Suprapubic skin (tissue), 4 donors: ENCODE results near the gene KATNB1.

Source experiments
- POLR2A ChIP-seq, 2 donors: fragments of 450-650 bp; IDR thresholded peaks; one replicate each; pipeline ENCODE4 v1.6.1; 2017; ENCODE audit warnings: antibody characterized with exemption in 2 of 2, mild to moderate bottlenecking in 2 of 2, moderate library complexity in 2 of 2
- POLR2AphosphoS5 ChIP-seq, 3 donors: sonication (generic); formaldehyde crosslinking; IDR thresholded peaks; one replicate each; pipeline ENCODE4 v1.6.1; 2017; ENCODE audit warnings: antibody characterized with exemption in 3 of 3
- TF ChIP-seq, protein P1 (sequence below), 2 donors: fragments of 200-600 bp in 1 of 2; fragments of 450-650 bp in 1 of 2; sonication (generic) in 1 of 2; IDR thresholded peaks; one replicate each; pipeline ENCODE4 v1.5.1; 2016 to 2019; ENCODE audit warnings: antibody characterized with exemption in 2 of 2, mild to moderate bottlenecking in 1 of 2, moderate library complexity in 1 of 2

DNA sequence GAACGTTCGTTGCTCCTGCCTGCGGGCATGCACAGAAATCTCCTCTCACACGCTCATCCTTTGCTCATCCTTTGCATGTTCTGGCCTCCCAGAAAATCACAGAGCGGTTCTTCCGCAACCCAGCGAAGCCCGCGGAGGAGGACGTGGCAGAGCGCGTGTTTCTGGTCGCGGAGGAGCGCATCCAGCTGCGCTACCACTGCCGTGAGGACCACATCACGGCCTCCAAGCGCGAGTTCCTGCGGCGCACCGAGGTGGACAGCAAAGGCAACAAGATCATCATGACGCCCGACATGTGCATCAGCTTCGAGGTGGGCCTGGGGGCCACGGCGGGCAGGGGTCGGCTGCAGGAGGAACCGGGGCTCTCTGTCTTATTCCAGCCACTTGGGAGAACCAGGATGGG is 9.6 kb upstream of the KATNB1 start:
- TF ChIP-seq, protein P1, sequence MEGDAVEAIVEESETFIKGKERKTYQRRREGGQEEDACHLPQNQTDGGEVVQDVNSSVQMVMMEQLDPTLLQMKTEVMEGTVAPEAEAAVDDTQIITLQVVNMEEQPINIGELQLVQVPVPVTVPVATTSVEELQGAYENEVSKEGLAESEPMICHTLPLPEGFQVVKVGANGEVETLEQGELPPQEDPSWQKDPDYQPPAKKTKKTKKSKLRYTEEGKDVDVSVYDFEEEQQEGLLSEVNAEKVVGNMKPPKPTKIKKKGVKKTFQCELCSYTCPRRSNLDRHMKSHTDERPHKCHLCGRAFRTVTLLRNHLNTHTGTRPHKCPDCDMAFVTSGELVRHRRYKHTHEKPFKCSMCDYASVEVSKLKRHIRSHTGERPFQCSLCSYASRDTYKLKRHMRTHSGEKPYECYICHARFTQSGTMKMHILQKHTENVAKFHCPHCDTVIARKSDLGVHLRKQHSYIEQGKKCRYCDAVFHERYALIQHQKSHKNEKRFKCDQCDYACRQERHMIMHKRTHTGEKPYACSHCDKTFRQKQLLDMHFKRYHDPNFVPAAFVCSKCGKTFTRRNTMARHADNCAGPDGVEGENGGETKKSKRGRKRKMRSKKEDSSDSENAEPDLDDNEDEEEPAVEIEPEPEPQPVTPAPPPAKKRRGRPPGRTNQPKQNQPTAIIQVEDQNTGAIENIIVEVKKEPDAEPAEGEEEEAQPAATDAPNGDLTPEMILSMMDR (IDR thresholded peaks at IDR 0.05) = no peak
- TF ChIP-seq POLR2AphosphoS5 (IDR thresholded peaks at IDR 0.05) = no peak
- TF ChIP-seq POLR2A (IDR thresholded peaks at IDR 0.05) = no peak
